CD4-positive, alpha-beta T cell treated with Interleukin-15 for 4 hours (primary cell): Measurements from ENCODE around the gene DACH1.

ENCODE experiments used
- DNase-seq: peaks from one replicate; pipeline ENCODE4 v3.0.0-alpha.2; 2020; ENCODE audit warnings: low spot score

The DACH1 gene

DNA sequence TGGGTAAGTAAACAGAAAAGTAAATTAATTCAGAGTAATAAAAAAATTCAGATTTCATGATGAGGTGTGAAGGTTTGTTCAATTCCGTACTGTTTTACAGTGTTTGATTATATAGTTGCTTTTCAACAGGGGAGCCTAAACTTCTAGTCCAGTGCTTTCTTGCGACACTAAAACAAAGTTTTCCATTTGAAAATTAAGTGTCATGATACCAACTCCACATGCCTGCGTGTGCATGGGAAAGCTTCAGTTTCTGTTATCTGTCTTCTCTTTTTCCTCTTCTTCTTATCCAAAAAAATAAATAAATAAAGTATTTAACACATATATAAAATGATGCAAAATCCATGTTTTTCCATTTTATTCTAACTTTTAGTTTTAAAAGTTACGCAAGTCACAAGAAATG is 165.3 kb downstream of the DACH1 start:
- DNase-seq, result no peak

DNA sequence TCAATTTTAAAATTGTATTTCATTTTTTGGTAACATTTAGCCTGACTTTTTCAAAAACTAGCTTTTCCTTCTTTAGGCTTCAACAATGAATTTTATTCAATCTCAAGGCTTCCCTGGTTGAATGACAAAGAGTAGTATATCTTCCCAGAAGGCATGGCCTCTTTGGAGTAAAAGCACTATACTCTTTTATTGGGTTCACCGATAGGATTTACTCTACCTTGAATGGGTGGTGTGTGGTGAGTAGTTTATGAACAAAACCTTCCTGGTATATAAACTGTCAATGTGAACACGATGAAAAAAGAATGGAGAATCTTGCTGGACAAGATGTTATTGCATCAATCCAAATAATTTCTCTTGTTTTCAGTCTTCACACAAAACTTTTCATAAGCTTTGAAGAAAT is 167.7 kb downstream of the DACH1 start:
- DNase-seq, result no peak

DNA sequence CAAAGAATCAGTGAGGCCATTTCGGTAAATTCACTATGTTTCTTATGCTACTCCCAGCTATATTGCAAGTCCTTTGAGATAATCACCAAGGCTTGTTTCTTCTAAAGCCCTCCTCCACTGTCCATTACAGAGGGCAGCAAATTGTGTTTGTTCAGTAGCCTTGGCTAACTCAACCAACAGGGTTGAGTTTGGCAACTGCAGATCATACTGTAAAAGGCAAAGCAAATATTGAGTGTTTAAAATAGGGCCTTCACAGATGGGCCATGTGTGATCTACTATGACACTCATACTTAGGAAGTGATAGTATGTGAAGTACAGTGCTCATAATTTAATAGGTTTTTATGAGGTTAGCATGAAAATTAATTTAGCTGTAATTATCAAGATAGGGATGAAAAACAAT is 171.3 kb downstream of the DACH1 start:
- no peak for DNase-seq

DNA sequence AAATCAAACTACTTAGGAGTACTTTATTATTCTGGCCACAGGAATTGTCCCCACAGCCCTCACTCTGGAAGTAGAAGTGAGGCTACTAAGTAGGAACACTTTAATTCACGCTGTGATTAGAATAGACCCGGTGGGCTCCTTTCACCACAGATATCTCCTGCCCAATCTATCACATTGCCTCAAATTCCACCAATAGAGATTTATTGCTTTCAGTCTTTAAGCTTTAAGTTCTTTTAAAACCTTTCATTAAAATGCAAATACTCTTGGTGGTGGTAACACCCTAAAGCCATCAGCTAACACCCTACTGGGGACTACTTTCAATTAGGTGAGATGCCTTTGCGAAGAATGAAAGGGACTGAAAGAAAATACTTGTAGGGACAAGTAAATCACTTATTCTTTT is 181.9 kb downstream of the DACH1 start:
- DNase-seq, result no peak

DNA sequence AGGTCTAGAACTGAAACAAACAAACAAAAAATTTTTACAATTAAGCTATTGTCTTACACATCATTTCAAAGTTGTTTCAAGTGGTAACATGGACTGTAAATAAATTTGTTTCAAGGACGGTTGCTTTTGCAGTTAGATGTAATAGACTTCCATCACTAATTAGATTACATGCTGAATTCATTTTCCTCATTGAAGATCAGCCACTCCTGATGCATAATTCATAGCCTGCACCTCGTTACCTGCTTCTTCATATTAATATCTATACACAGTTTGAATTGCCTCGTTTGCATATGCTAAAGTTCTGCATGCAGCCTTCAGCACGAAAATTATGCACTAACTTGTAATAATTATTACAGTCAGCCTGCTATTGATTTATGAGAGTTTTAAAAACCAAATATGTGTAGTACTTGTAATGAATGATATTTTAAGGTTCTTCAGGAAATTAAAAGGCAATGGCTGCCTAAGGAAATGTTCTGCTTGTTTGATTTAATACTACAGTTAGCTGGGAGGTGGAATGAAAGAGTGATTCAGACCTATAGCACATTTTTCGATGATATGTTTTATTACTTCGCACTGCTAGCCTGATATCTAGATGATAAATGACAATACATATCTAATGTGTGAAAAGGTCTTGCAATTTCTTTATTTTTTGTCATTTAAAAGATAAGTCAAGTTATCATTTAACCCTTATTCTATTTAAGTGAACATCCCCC is 184.9 kb downstream of the DACH1 start:
- no peak for DNase-seq

DNA sequence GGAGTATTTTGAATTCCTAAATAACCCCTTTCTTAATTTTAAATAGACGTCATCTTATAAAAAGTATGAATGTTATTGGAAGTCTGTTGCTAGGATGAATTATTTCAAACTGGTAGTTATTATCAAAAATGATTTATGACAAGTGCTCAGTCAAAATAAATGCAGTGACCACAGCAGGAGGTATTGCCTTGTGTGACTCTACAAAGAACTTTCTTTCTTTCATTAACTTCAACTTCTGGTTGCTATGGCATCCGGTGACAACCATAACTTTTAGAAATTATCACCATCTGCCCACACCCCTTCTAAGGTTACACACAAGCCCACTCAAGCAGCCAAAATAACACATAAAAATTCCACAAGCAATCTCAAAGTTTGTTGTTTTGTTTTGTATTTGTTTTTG is 189.9 kb downstream of the DACH1 start:
- DNase-seq, result no peak

DNA sequence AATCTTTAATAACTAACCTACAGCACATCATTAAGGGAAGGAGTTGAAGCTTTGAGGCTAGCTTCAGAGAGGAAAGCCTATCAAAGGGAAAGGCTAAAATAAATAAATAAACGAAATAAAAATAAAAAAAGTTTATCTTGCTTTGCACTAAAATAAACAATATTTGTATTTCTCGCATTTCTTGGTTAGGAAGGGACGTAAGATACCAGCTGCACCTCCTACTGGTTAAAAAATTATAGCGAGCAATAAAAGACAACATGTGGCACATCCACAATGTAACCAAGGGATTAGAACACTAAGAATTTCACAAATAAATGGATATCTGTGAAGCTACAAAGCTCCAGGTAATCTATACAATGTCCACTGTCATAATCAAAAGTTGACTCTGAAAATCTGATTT is 194.5 kb downstream of the DACH1 start:
- DNase-seq, result no peak

DNA sequence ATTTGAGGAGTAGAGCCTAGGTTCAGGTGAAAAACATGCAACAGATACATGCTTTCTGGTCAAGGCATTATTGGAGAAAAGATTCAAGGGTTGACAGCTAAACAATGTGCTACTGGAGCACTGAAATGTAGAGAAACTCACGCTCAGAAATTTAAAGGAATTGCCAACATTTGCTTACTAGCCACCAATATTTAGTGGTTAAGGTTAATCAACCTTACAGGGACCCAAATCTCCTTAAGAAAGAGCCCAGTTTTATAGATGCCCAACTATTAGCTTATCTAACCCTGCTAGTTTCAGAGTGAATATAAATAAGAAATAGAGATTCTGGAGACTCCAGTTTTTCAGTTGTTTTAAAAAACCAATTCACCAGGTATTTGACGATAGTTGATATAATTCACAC is 203.6 kb downstream of the DACH1 start:
- no peak for DNase-seq

DNA sequence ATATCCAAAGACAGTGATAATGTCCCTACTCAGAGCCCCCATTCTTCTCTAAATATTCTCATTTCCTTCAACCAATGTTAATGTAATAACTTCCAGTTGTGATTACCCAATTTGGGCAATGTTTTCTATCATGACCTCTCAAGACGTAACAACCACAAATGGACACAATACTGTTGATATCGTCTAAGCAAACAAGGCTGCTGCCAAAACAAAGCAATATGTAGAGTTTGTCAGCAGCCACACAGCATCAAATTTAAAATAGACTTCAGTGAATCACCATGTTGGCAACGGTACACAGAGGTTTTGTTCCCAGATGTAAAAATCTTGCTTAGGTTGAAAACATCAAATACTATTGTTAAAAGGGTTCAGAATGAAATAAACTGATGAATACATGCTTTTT is 205.1 kb downstream of the DACH1 start:
- DNase-seq, result no peak

DNA sequence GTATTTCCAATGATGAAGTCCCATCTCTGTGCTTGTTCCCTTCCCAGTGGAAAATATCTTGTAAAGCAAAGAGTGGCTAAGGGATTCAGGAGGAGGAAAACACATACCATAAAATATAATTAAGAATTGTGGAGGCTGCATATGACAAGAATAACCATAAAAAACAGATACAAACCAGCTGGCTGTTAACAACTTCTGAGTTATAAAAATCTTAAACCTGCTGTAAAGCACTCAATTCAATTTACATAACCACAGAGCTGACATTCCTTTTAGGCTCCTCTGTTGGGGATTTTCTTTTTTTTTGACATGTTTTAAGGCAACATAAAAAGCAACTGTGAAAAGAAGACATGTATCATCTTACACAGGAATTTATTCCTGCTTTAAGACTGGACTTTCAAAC is 207.6 kb downstream of the DACH1 start:
- DNase-seq, result no peak

DNA sequence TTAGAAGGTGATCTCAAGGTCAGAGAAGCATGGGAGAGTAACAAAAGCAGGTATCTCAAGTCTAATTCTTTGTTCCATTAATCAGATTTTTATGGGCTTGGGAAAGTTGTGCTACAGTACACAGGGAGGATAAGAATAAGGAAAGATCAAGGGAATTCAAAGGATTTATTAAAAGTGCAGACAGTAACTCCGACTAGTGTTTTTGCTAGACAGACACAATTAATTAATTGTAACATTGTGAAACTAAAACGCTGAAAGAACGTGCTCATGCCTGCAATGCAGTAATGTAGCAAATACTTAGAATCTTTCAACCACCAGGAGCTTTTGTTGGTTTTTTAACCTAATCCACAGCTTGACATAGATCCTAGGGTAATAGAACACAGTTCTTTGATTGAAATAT is 221.5 kb downstream of the DACH1 start:
- DNase-seq, result no peak

DNA sequence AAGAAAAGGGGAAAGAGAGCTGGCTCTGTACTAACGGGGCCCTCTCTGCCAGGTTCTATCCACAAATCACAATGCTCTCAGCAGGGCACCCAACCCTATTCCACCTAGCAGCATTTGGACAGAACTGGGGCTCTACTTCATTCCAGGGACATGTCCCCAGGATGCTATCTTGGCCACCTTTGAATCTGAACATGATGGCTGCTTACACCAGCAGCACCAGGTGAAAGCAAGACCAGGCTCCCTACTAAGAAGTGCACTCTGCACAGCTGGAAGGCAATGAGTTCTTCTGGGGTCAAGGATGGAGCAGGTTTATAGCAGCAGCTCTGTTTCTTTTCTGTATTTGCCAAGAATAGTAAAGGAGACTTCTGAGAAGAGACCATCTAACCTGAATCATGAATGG is 222.4 kb downstream of the DACH1 start:
- DNase-seq, result no peak

DNA sequence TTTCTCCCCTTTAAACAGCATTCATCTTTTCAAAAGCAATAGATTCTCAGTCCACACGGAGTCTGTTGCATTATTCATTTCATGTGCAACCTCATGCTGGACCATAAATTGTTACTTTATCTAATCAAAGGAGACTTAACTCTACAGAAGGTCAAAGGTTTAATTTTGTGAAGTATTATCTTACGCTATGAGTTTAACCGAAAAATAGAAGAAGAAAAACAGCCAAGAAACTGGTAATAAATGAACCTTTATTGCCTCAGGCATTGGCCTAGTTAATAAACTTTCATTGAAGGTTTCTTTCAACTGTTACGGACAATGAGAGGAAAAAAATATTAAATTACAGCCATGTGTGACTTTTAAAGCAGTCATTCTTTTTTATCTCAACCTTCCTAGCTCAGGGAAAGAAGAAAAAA is 223.6 kb downstream of the DACH1 start:
- DNase-seq, result no peak

DNA sequence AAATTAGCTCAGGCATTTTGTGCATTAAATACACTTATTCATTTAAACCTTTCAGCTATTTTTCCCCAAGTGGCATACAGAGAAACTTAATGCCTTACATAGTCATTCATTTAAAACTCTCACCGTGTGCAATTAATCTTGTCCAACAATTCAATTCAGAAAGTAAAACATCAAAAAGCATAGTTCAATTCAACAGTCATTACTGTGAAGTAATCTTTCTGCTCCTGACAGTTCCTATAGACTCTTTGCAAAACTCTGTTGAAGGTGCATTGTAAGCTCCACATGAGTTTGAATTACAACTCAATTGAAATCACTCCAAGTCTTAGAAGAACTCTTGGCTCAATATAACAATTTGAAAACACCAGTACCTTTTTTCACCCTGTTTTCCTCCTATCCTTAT is 228.3 kb downstream of the DACH1 start:
- no peak for DNase-seq

DNA sequence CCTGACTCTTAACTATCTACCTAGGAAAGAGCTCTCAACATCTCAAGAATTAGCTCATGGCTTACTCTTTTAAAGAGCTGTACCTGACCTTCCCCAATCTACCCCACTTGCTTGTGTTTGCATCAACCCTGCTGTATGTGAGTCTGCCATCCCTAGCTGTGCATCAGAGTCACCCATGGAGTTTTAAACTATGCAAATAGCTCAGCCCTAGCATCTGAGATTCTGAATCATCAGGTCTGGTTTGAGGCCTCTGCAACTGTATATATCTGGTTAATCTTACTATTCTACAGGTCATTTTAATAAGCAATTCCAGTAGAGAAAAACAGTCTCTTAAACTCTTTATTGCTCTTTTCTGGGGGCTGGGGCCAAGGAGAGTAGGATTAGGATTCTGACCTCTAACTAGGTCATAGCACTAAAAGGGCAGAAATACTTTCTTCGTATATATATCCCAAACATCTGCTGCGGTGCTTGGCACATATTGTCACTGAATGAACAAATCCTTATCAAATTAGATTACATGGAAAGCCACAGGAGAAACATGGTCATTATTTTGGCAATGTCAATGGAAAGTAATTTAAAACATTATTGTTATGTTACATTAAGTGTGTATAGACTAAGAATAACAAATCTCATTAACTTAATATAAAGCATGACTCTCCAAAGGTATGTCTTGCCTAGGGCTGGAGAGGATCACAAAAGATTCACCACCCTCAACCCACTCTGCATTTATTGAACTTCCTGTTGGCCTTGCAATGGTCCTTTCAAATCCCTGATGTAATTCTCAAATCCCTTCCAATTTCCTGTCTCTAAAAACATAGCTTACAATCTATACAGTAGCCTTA is 232.2 kb downstream of the DACH1 start:
- DNase-seq, result no peak

DNA sequence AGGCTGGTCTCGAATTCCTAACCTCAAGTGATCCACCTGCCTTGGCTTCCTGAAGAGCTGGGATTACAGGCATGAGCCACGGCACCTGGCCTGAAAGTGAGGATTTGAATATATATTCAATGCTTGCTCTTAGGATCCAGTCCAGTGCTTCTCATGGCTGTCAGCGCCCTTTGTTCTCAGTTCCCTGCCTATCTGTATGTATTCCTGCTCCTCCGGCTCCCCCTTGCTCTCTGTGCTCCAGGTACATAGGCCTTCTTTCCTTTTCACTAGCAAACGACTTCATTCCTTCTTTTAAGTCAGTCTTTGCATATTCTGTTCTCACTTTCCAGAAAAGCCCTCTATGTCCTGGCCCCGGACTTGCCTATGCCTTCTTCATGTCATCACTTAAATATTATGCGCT is 232.8 kb downstream of the DACH1 start:
- DNase-seq, result no peak

DNA sequence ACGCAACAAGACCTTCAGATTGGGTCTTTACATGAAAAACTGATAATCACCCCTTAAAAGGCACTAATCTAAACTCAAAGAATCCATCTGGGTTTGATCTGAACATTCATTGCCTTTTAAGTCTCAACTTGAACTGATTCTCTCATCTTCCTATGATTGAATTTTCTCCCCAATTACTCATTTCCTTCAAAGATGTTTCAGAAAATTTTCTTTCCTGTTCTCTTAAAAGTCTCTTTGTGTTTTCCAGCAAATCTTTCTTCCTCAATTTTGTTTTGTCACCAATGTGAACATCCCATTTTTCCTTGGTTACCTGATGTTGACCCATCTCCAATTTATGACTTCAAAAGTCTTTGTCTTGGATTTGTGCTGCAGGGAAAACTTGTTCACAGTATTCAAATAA is 234.3 kb downstream of the DACH1 start:
- no peak for DNase-seq

DNA sequence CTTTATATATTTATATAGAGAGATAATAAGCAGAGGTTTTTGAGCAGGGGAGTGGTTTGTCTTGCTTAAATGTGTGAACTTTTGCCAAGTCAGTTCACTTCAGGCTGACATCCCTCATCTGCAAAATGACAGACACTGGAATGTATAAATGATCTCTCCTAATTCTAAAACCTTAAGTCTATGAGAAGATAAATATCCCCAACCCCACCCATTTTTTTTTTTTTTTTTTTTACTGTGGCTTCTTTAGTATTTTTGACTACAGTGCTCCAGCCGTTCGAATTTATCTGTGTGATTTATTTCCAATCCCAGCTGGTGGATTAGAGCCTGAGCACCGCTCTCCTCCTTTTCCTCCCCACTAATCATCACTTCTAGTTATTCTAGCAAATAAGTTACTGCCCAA is 234.8 kb downstream of the DACH1 start:
- DNase-seq, result no peak

DNA sequence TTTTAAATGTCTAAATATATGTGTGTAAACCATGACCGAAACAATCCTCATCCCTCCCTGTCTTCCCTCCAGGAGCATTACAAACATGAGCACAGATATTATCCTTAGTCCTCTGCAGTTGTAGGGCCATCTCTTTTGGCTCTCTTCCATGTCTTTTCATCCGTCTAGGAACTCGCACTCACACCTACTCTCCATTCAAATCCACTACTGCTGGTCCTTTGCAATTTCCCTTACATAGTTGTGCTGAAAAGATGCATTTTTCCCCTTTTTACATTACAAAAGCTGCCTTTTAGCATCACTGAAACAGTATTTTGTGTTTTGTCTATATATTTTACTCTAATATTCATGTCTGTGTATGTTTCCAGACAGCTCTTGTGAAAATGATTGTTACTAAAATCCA is 237.8 kb downstream of the DACH1 start:
- DNase-seq, result no peak

DNA sequence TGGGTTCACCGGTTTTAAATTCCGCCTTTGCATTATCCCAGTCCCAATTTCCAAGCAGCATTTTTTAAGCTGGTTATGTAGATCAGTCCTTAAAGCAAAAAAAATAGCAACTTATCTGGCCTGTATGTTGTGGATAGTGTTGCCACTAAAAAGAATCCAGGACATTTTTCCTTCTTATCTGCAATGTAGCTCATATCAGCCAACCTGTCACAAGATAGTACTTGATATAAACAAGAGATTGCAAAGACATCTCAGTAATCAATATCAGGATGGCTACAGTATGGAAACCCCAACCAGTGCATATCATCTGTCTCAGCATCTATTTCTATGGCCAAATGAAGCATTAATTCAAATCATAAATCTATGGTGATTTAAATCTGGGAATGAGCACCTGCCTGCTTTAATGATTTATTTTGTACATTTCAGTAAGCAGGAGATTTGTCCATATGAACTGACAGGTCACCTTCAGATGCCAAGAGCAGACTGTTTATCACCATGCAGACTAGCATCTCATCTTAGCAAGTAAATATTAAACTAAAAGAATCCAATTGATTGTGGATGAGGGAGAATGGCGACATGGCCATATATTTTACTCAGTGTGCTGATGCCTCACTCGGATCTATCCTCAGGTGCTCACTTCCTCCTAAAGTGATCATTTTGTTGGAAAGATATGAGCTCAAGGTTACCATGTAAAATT is 240.4 kb downstream of the DACH1 start:
- no peak for DNase-seq

DNA sequence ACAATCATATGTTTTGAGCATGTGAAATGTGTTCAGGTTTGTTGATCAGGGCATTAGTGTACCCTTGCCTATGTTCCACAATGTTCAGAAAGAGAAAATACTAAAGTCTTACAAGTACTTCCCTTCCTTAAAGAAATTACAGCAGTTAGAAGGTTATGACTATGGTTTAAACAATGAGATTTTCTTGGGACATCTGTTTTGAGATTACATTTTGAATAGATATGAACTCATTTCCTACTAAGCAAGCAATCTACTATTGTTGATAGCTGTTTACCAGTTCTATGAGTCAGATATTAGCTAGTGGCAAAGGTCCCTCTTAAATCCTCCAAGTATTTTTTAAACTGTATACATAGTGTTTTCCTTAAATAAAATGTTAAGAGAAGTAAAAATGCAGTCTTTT is 241.3 kb downstream of the DACH1 start:
- DNase-seq, result no peak

DNA sequence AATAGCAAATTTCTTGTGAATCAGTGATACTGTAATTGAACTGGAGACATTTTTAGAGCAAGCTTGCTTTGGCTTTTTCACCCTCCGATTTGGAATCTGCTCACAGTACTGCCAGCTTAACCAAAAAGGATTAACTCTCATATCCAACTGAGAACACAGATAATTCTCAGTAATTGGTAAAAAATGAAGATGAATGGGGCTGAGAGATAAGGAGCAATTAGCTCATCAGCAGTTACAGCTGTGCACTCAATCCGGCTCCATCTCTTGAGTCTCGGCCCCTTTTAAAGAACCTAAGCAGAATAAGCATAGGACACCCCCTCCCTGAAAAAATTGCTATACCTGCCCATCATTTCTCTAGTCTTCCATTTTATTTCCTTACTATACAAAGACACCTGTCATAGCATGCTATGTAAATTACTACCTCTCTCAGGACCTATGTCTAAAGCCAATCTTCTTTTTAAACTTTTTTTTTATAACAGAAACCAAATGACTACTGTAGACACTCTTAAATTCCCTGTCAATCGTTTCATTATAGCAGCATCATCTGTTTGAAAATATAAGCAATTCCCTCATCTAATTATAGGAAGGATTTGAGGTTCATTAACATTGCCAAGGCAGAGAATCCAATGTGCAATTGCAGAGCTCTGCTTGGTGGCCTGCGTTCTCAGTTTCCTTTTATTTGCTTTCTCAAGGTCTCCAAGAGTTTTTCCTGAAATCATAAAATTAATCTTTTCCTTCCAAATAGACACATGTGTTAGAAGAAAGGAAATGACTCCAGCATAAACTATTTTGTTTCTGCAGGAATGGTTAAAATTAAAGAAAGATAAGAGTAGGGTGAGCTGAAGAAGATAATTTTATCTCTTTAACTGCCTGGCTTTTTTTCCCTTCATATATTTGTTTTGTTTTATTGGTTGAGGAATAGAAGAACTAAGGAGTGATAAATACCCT is 242.1 kb downstream of the DACH1 start:
- no peak for DNase-seq
